Activated T-helper 1 cell treated with anti-CD3 and anti-CD28 coated beads, Interleukin-12 subunit alpha, Interleukin-12 subunit beta, Interleukin-2, Interleukin-4 antibody, amounts not matched to agents 30 ng/mL and 10 ng/mL and 1 ng/mL, durations not matched to agents 14 hours and 24 hours and 36 hours (primary cell): Measurements from ENCODE around the gene COX14. TPM values are rescaled to one million over a fixed set of nuclear protein-coding genes. Genes with fewer than 3 reads are reported as not detected.
A peak's percentile ranks its signal among the peaks of the same experiment; 100 is the strongest.
"Not testable (repeated sequence)": the region's sequence is repeated elsewhere in the genome, so short reads cannot be mapped to it uniquely, and the experiment has no call there.

Experiments used
- DNase-seq: peaks from one replicate; pipeline ENCODE4 v3.0.0; 2021; ENCODE audit warnings: low spot score
- H3K27ac Mint-ChIP-seq: one replicate; pipeline ENCODE4 v1.8.0; 2021; ENCODE audit warnings: mild to moderate bottlenecking, mixed read lengths
- H3K27me3 Mint-ChIP-seq: one replicate; pipeline ENCODE4 v1.8.0; 2022; ENCODE audit warnings: mild to moderate bottlenecking, moderate library complexity, mixed read lengths; ENCODE audit not compliant: insufficient read depth
- H3K36me3 Mint-ChIP-seq: one replicate; pipeline ENCODE4 v1.8.0; 2021; ENCODE audit warnings: low read depth, mixed read lengths
- H3K4me1 Mint-ChIP-seq: one replicate; pipeline ENCODE4 v1.8.0; 2021; ENCODE audit warnings: low read depth, mixed read lengths
- H3K4me3 Mint-ChIP-seq: one replicate; pipeline ENCODE4 v1.8.0; 2021; ENCODE audit warnings: mild to moderate bottlenecking, moderate library complexity, mixed read lengths
- H3K9me3 Mint-ChIP-seq: one replicate; pipeline ENCODE4 v1.8.0; 2021; ENCODE audit warnings: mixed read lengths
- intact Hi-C: fragments of 100-400 bp; cut with micrococcal nuclease; formaldehyde crosslinking; loops from one replicate; pipeline ENCODE4 v1.15.1; 2024
- total RNA-seq: library from RNA; stranded (reverse); gene quantifications from 2 replicates; pipeline ENCODE4 v1.2.3, GENCODE V29; 2022

Gene COX14
- total RNA-seq, 1 donor from 2014 or later, result 44.3 TPM

- no peak overlapping the region for H3K4me3 Mint-ChIP-seq
- no peaks in the 10 kb centered on the region for H3K27me3 Mint-ChIP-seq
- H3K27ac Mint-ChIP-seq, result no peak overlapping the region
- intact Hi-C loops, result no loop called here
- peaks cover 28% of the 10 kb centered on the region for H3K36me3 Mint-ChIP-seq
- no peaks in the 10 kb centered on the region for H3K9me3 Mint-ChIP-seq
- peaks cover 11% of the 10 kb centered on the region for H3K4me1 Mint-ChIP-seq
- no peak for DNase-seq
Measured at GRCh38 chr12:50121641-50122040, 9.6 kb downstream of the COX14 start.

GRCh38 chr12:50123203-50123602 lies 11.2 kb downstream of the COX14 start:
- Mint-ChIP-seq H3K4me1 (peaks cover 19% of the 10 kb centered on the region), H3K4me3 (no peak overlapping the region), H3K27me3 (no peaks in the 10 kb centered on the region), H3K27ac (no peak overlapping the region), H3K9me3 (no peaks in the 10 kb centered on the region), H3K36me3 (peaks cover 30% of the 10 kb centered on the region)
- intact Hi-C loops, result no loop called here
- DNase-seq, result no peak

GRCh38 chr12:50127546-50127945 lies 15.5 kb downstream of the COX14 start:
- intact Hi-C loops, result no loop called here
- no peaks in the 10 kb centered on the region for H3K9me3 Mint-ChIP-seq
- no peak for DNase-seq
- no peaks in the 10 kb centered on the region for H3K27me3 Mint-ChIP-seq
- no peak overlapping the region for H3K4me3 Mint-ChIP-seq
- H3K4me1 Mint-ChIP-seq, result peaks cover 22% of the 10 kb centered on the region
- H3K36me3 Mint-ChIP-seq, result peaks cover 37% of the 10 kb centered on the region
- H3K27ac Mint-ChIP-seq, result no peak overlapping the region

- Mint-ChIP-seq H3K9me3 (no peaks in the 10 kb centered on the region), H3K27me3 (no peaks in the 10 kb centered on the region), H3K27ac (no peak overlapping the region), H3K36me3 (peaks cover 40% of the 10 kb centered on the region), H3K4me3 (no peak overlapping the region), H3K4me1 (peaks cover 25% of the 10 kb centered on the region)
- no peak for DNase-seq
- intact Hi-C loops, result no loop called here
Measured at GRCh38 chr12:50129290-50129689, 17.3 kb downstream of the COX14 start.

- no peaks in the 10 kb centered on the region for H3K27me3 Mint-ChIP-seq
- peak overlapping the region; percentile 40 for H3K27ac Mint-ChIP-seq
- no peaks in the 10 kb centered on the region for H3K9me3 Mint-ChIP-seq
- no peak for DNase-seq
- H3K4me3 Mint-ChIP-seq, result no peak overlapping the region
- intact Hi-C loops, result loop anchor here (1.0 to 2.0 kb wide), 3 partner anchors 22 to 182 kb away; no protein-coding TSS in a partner anchor
- H3K4me1 Mint-ChIP-seq, result peaks cover 8% of the 10 kb centered on the region
- H3K36me3 Mint-ChIP-seq, result peaks cover 43% of the 10 kb centered on the region
Measured at GRCh38 chr12:50132505-50133135, 20.6 kb downstream of the COX14 start.

- Mint-ChIP-seq H3K36me3 (peaks cover 26% of the 10 kb centered on the region), H3K27me3 (no peaks in the 10 kb centered on the region), H3K4me1 (no peaks in the 10 kb centered on the region), H3K27ac (no peak overlapping the region), H3K4me3 (no peak overlapping the region), H3K9me3 (no peaks in the 10 kb centered on the region)
- DNase-seq, result no peak
- intact Hi-C loops, result no loop called here
Measured at GRCh38 chr12:50142993-50143392, 31.0 kb downstream of the COX14 start.

GRCh38 chr12:50145439-50145838 lies 33.4 kb downstream of the COX14 start:
- no peak overlapping the region for H3K4me3 Mint-ChIP-seq
- intact Hi-C loops, result no loop called here
- DNase-seq, result no peak
- H3K4me1 Mint-ChIP-seq, result peaks cover 6% of the 10 kb centered on the region
- H3K9me3 Mint-ChIP-seq, result no peaks in the 10 kb centered on the region
- no peaks in the 10 kb centered on the region for H3K27me3 Mint-ChIP-seq
- no peak overlapping the region for H3K27ac Mint-ChIP-seq
- H3K36me3 Mint-ChIP-seq, result peaks cover 18% of the 10 kb centered on the region

- intact Hi-C loops, result no loop called here
- peaks cover 14% of the 10 kb centered on the region for H3K4me1 Mint-ChIP-seq
- no peak for DNase-seq
- H3K27ac Mint-ChIP-seq, result no peak overlapping the region
- no peak overlapping the region for H3K4me3 Mint-ChIP-seq
- no peaks in the 10 kb centered on the region for H3K27me3 Mint-ChIP-seq
- H3K36me3 Mint-ChIP-seq, result peaks cover 7% of the 10 kb centered on the region
- H3K9me3 Mint-ChIP-seq, result no peaks in the 10 kb centered on the region
Measured at GRCh38 chr12:50147281-50147680, 35.2 kb downstream of the COX14 start.

- DNase-seq, H3K4me3 Mint-ChIP-seq, H3K36me3 Mint-ChIP-seq, H3K27ac Mint-ChIP-seq, intact Hi-C loops, H3K9me3 Mint-ChIP-seq, H3K27me3 Mint-ChIP-seq: not testable (repeated sequence)
- H3K4me1 Mint-ChIP-seq, result peaks cover 14% of the 10 kb centered on the region
Measured at GRCh38 chr12:50148011-50148410, 36.0 kb downstream of the COX14 start.

- Mint-ChIP-seq H3K27ac (no peak overlapping the region), H3K27me3 (no peaks in the 10 kb centered on the region)
Measured at GRCh38 chr12:50149311-50149710, 37.3 kb downstream of the COX14 start.

GRCh38 chr12:50151047-50151687 lies 39.1 kb downstream of the COX14 start:
- H3K4me3 Mint-ChIP-seq, result no peak overlapping the region
- no peak for DNase-seq
- peak overlapping the region; percentile 57 for H3K27ac Mint-ChIP-seq
- peaks cover 1% of the 10 kb centered on the region for H3K36me3 Mint-ChIP-seq
- H3K4me1 Mint-ChIP-seq, result peaks cover 14% of the 10 kb centered on the region
- H3K27me3 Mint-ChIP-seq, result no peaks in the 10 kb centered on the region
- H3K9me3 Mint-ChIP-seq, result no peaks in the 10 kb centered on the region
- intact Hi-C loops, result no loop called here

More at GRCh38 chr12:50149311-50149710, 37.3 kb downstream of the COX14 start:
- no peaks in the 10 kb centered on the region for H3K9me3 Mint-ChIP-seq
- no peak overlapping the region for H3K4me3 Mint-ChIP-seq
- H3K4me1 Mint-ChIP-seq, result peaks cover 14% of the 10 kb centered on the region
- H3K36me3 Mint-ChIP-seq, result peaks cover 1% of the 10 kb centered on the region
- intact Hi-C loops, result no loop called here
- no peak for DNase-seq

GRCh38 chr12:50154947-50155346 lies 42.9 kb downstream of the COX14 start:
- intact Hi-C loops, H3K4me3 Mint-ChIP-seq, H3K36me3 Mint-ChIP-seq, H3K27ac Mint-ChIP-seq, H3K9me3 Mint-ChIP-seq, H3K27me3 Mint-ChIP-seq, DNase-seq: not testable (repeated sequence)
- peaks cover 16% of the 10 kb centered on the region for H3K4me1 Mint-ChIP-seq

GRCh38 chr12:50156641-50157040 lies 44.6 kb downstream of the COX14 start:
- H3K4me1 Mint-ChIP-seq, result peaks cover 12% of the 10 kb centered on the region
- DNase-seq, result no peak
- H3K27me3 Mint-ChIP-seq, result no peaks in the 10 kb centered on the region
- H3K4me3 Mint-ChIP-seq, result no peak overlapping the region
- intact Hi-C loops, result no loop called here
- H3K27ac Mint-ChIP-seq, result no peak overlapping the region
- H3K9me3 Mint-ChIP-seq, result no peaks in the 10 kb centered on the region
- peaks cover 6% of the 10 kb centered on the region for H3K36me3 Mint-ChIP-seq
